ENCODE results near the gene CA4.

GRCh38 chr17:60188759-60189158 is 39.0 kb downstream of the CA4 start:
- TF ChIP-seq CTCF (IDR thresholded peaks at IDR 0.05) (no peak), EZH2 (IDR thresholded peaks at IDR 0.05; ENCODE audit: borderline replicate concordance, insufficient read depth, low read depth, low read length, poor library complexity, severe bottlenecking) (no peak)
